Lower leg skin (tissue), 3 donors: ENCODE measurements around the gene ABHD16B.
"Not testable (repeated sequence)": the region's sequence is repeated elsewhere in the genome, so short reads cannot be mapped to it uniquely, and the experiment has no call there.

Source experiments
- POLR2A ChIP-seq, 2 donors: fragments of 450-650 bp; IDR thresholded peaks; one replicate each; pipeline ENCODE4 v1.6.1; 2016 to 2017; ENCODE audit warnings: antibody characterized with exemption in 2 of 2, mild to moderate bottlenecking in 1 of 2, moderate library complexity in 1 of 2
- TF ChIP-seq, protein P1 (sequence below), 3 donors: fragments of 450-650 bp; IDR thresholded peaks; one replicate each; pipeline ENCODE4 v1.5.1; 2016; ENCODE audit warnings: antibody characterized with exemption in 3 of 3, mild to moderate bottlenecking in 3 of 3, moderate library complexity in 2 of 3

DNA sequence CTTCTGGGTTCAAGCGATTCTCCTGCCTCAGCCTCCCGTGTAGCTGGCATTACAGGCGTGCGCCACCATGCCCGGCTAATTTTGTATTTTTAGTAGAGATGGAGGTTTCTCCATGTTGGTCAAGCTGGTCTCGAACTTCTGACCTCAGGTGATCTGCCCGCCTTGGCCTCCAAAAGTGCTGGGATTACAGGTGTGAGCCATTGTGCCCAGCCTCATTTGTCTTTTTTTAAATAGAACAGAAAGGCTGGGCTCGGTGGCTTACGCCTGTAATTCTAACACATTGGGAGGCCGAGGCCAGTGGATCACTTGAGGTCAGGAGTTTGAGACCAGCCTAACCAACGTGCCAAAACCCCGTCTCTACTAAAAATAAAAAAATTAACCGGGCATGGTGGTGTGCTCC, 5.7 kb downstream of the ABHD16B start:
- TF ChIP-seq, protein P1, sequence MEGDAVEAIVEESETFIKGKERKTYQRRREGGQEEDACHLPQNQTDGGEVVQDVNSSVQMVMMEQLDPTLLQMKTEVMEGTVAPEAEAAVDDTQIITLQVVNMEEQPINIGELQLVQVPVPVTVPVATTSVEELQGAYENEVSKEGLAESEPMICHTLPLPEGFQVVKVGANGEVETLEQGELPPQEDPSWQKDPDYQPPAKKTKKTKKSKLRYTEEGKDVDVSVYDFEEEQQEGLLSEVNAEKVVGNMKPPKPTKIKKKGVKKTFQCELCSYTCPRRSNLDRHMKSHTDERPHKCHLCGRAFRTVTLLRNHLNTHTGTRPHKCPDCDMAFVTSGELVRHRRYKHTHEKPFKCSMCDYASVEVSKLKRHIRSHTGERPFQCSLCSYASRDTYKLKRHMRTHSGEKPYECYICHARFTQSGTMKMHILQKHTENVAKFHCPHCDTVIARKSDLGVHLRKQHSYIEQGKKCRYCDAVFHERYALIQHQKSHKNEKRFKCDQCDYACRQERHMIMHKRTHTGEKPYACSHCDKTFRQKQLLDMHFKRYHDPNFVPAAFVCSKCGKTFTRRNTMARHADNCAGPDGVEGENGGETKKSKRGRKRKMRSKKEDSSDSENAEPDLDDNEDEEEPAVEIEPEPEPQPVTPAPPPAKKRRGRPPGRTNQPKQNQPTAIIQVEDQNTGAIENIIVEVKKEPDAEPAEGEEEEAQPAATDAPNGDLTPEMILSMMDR (IDR thresholded peaks at IDR 0.05), result not testable (repeated sequence)
- not testable (repeated sequence) for TF ChIP-seq POLR2A (IDR thresholded peaks at IDR 0.05)
